Muscle of leg (tissue), 11 donors: ENCODE data around the gene SDF4. TPM values are rescaled to one million over a fixed set of nuclear protein-coding genes. Genes with fewer than 3 reads are reported as not detected.

Experiments used
- DNase-seq: peaks from one replicate; pipeline ENCODE4 v3.0.0; 2013
- H3K27ac ChIP-seq: one replicate; pipeline ENCODE4 v1.5.1; 2013; ENCODE audit warnings: mild to moderate bottlenecking, low read length, control low read depth
- H3K27me3 ChIP-seq: one replicate; pipeline ENCODE4 v1.6.1; 2013; ENCODE audit warnings: low read length; ENCODE audit not compliant: control insufficient read depth, insufficient read depth
- H3K36me3 ChIP-seq: one replicate; pipeline ENCODE4 v1.6.1; 2013; ENCODE audit warnings: low read length; ENCODE audit not compliant: control insufficient read depth, insufficient read depth
- H3K4me1 ChIP-seq: one replicate; pipeline ENCODE4 v1.6.1; 2013; ENCODE audit warnings: low read length; ENCODE audit not compliant: control insufficient read depth, insufficient read depth
- H3K4me3 ChIP-seq: one replicate; pipeline ENCODE4 v1.5.1; 2013; ENCODE audit warnings: low read length, control low read depth
- H3K9me3 ChIP-seq: replicated peaks from 2 replicates; pipeline ENCODE4 v1.6.1; 2013; ENCODE audit warnings: low read depth, low read length; ENCODE audit not compliant: control insufficient read depth
- WGBS: methylation state at CpG from one replicate; pipeline ENCODE4 v1.1.5; 2013; ENCODE audit warnings: missing lambda C conversion rate; ENCODE audit not compliant: insufficient coverage; 5-methylcytosine and 5-hydroxymethylcytosine counted together
- polyA plus RNA-seq, 8 donors: library from polyadenylated mRNA; unstranded; fragments of 120-200 nt; gene quantifications; one replicate each; pipeline versions ENCODE4 v1.2.1 to v1.2.3, GENCODE V29; 2013; ENCODE audit warnings: inconsistent platforms in 1 of 8, low replicate concordance in 1 of 8; ENCODE audit not compliant: insufficient read length in 8 of 8, insufficient read depth in 1 of 8
- total RNA-seq: library from RNA; stranded (reverse); fragments of 120-200 nt; gene quantifications from one replicate; pipeline ENCODE4 v1.2.4, GENCODE V29; 2013

The SDF4 gene
- total and polyA plus RNA-seq, 9 donors = 57.2 to 117 (median 98.6) TPM

DNA sequence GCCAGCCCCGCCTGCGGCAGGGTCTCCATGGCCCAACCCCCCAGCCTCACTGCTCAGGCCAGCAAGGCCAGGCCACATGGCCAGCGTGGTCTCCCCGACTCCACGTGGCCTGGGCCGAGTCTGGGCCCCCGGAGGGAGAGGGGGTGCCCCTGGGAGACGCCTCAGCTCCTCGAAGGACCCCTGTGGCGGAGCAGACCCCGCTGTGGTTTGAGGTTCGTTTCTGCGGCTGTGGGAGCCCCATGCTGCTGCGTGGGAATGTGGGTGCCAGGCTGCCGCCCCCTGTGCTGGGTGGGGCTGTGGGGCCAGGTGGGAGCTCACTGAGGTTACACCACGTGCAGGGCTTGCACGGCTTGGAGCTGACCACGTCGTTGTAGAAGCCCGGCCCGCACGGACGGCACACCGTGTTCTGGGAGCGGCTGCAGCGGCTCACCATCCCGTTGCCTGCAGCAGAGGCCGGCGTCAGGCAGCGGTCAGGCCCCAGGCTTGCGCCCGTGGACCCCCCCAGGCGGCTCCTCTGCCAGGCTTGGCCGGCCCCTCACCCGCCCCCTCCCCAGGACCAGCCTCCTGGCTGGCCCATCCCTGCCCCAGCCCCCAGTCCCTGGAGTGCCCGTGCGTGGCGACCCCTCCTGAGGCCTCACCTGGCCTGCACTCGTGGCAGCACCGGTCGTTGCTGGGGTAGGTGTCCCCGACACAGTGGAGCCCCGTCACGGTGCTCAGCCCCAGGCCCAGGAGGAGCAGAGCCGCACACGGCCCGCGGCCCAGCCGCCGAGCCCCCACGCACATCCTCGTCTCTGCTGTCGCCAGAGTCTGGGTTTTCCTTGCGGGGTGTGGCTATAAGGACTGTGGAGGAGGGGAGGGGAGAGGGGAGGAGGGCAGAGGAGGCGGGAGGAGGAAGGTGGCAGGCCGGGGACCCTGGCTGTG, 18.2 kb downstream of the SDF4 start, which contains the start of gene TNFRSF4:
Gene TNFRSF4, minus strand, starts transcription at position 809 of the 921 bp plus-strand sequence. Its CDS starts 26 bp downstream, at position 783.
- Histone ChIP-seq H3K36me3 (peaks cover 31% of the 10 kb centered on the region), H3K4me1 (peaks cover 45% of the 10 kb centered on the region), H3K9me3 (no peaks in the 10 kb centered on the region), H3K4me3 (no peak within 1 kb of the TSS), H3K27me3 (no peaks in the 10 kb centered on the region), H3K27ac (peak within 1 kb of the TSS; percentile 15)
- 52% methylated on average over 44 of the region's 56 CpGs for WGBS
- DNase-seq = no peak

DNA sequence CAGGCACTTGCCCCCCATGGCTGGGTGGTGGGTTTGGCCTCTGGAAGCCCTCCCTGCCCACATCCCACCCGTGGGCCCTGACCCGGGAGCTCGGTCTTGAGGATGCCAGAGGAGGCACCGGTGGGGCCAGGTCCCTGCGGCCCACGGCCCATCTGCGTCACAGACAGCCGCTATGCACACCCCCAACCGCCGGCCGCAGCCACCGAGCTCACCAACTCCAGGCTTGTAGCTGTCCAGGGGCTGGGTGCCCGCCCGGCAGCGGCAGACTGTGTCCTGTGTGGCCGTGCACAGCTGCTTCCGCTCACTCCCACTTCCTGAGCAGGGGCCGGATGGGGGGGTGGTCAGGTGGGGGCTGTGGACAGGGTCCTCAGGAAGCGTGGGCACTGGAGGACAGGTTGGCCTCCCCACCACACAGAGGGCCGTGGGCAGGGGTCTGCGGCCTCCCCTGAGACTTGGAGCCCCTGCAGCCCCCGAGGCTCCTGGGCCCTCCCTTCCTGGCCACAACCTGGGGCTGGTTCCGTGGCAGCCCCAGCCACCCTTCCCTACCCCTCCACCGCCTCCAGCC, 18.9 kb downstream of the SDF4 start:
- Histone ChIP-seq H3K36me3 (peaks cover 23% of the 10 kb centered on the region), H3K4me3 (no peak overlapping the region), H3K4me1 (peaks cover 51% of the 10 kb centered on the region), H3K27ac (peak overlapping the region; percentile 35), H3K9me3 (no peaks in the 10 kb centered on the region), H3K27me3 (no peaks in the 10 kb centered on the region)
- 38% methylated on average over 12 of the region's 24 CpGs for WGBS
- DNase-seq = peak; percentile 49

- Histone ChIP-seq H3K4me3 (no peak overlapping the region), H3K36me3 (peaks cover 16% of the 10 kb centered on the region), H3K4me1 (peaks cover 59% of the 10 kb centered on the region), H3K27me3 (peaks cover 3% of the 10 kb centered on the region), H3K9me3 (no peaks in the 10 kb centered on the region), H3K27ac (no peak overlapping the region)
- WGBS = 79% methylated on average over 24 of the region's 28 CpGs
- no peak for DNase-seq
These were observed 20.0 kb downstream of the SDF4 start for GRCh38 chr1:1211541-1212441.

- no peak for DNase-seq
- Histone ChIP-seq H3K27ac (no peak overlapping the region), H3K27me3 (peaks cover 10% of the 10 kb centered on the region), H3K4me1 (peaks cover 66% of the 10 kb centered on the region), H3K36me3 (peaks cover 9% of the 10 kb centered on the region), H3K9me3 (no peaks in the 10 kb centered on the region), H3K4me3 (no peak overlapping the region)
- WGBS = 88% methylated on average over 27 of the region's 31 CpGs
These were observed 20.9 kb downstream of the SDF4 start for GRCh38 chr1:1210726-1211540.

DNA sequence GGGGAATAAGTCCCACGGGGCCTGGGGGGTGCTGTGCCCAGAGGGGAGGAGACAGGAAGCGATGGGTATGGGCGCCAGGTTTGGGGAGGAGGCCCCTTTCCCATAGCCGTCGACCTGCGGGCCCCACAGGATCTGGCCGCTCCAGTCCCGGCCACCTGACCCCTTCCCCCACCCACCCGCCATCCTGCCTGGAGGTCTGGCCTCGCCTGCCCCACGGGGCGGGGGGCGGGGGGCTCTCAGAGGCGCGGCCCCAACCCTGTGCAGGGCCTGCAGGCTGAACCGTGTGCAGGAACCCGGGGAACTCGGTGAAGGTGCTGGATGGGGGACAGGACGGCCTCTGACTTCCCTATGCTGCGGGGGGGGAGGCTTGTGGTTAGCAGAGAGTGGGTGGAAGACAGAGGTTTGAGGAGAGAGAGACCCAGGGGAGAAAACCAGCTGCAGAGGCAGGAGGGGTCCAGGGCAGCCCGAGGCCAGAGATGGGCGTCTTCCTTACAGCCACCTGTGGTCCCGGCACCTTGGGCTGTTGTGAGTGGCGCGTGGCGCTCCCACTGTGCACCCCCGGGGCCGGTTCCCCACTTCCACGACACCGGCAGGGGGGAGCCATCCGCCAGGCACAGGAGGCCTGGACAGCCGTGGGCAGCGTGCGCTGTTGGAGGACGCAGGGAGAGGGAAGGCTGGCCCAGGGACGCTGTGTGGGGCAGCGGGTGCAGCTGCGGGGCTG, 22.9 kb downstream of the SDF4 start:
- 42% methylated on average over 20 of the region's 38 CpGs for WGBS
- Histone ChIP-seq H3K4me1 (peaks cover 65% of the 10 kb centered on the region), H3K36me3 (no peaks in the 10 kb centered on the region), H3K27me3 (peaks cover 20% of the 10 kb centered on the region), H3K4me3 (no peak overlapping the region), H3K9me3 (no peaks in the 10 kb centered on the region), H3K27ac (peak overlapping the region; percentile 87)
- peak; percentile 50 for DNase-seq

DNA sequence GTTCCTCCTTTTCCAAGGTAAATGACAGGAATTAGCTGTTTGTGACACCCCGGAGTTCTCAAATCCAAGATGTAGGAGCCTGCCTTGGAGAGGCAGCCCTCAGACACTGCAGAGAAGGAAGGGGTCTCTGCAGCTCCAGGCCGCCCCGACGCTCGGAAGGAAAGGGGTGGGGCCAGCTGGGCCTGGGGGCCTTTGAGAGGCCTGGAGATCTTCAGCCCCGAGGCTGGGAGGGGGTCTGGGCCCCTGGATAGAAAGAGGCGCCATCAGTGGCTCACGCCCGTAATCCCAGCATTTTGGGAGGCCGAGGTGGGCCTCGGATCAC, 24.3 kb downstream of the SDF4 start:
- H3K36me3 ChIP-seq = no peaks in the 10 kb centered on the region
- peak overlapping the region; percentile 47 for H3K27ac ChIP-seq
- no peak overlapping the region for H3K4me3 ChIP-seq
- no peak for DNase-seq
- peaks cover 20% of the 10 kb centered on the region for H3K27me3 ChIP-seq
- WGBS = 78% methylated on average over 6 of the region's 11 CpGs
- peaks cover 58% of the 10 kb centered on the region for H3K4me1 ChIP-seq
- H3K9me3 ChIP-seq = no peaks in the 10 kb centered on the region

DNA sequence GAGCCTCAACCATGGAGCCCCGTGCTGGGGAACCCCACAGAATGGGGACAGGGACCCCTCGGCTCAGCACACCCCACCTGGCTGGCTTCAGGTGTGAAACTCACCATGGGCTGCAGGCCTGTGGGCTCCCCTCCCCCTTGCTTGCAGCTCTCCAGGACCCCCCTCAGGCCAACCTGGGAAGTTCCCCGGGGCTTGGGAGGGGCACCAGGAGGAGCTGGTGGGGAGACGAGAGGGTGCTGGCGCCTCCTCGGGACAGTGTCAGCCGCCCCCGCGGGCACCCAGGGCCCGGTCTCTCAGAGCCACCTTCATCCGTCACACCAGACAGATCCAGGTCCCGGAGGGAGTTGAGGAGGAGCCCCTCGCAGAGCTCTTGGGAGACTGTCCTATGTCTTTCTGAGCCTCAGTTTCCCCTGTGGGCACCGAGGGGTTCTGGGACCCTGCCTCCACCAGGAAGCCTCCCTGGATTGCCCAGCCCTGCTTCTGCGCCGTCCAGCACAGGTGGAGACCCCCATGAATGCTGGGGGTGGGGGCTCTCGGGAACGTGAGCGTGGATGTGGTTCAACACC, 24.8 kb downstream of the SDF4 start:
- peaks cover 20% of the 10 kb centered on the region for H3K27me3 ChIP-seq
- no peak overlapping the region for H3K4me3 ChIP-seq
- H3K9me3 ChIP-seq = no peaks in the 10 kb centered on the region
- 64% methylated on average over 2 of the region's 19 CpGs for WGBS
- H3K36me3 ChIP-seq = no peaks in the 10 kb centered on the region
- DNase-seq = no peak
- H3K4me1 ChIP-seq = peaks cover 54% of the 10 kb centered on the region
- H3K27ac ChIP-seq = no peak overlapping the region

DNA sequence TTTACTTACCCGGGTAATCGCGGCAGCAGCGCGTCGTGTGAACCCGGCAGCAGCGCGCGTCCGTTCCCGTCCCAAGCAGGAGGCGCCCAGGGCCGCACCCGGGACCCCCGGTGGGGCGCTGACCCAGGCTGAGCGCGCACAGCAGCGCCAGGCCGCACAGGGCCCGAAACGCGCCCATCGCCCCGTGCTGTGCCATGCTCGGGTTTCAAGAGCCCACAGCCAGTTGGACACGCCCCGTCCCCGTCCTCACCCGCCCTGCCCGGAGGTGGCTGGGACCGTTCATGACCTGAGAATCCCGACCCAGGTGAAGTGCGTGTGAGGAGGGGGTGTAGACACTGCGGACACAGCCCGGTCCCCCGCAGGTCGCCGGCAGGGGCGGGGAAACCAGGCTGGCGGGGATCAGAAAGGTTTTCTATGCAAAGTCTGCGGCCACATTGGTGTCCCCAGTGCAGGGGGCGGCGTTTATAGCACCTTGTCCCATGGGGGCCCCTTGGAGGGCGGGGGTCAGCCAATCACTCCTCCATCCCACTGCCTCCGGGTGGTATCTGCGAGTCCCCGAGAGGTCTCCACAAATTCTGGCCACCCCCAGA, 25.3 kb downstream of the SDF4 start, which contains the start of gene TNFRSF18:
Gene TNFRSF18, minus strand, starts transcription at position 217 of the 590 bp plus-strand sequence. Its CDS starts 21 bp downstream, at position 196.
- H3K27me3 ChIP-seq = peaks cover 20% of the 10 kb centered on the region

More for the DNA sequence above, 25.3 kb downstream of the SDF4 start, which contains the start of gene TNFRSF18:
- 10% methylated on average over 47 of the region's 49 CpGs for WGBS
- peak within 1 kb of the TSS; percentile 19 for H3K4me3 ChIP-seq
- DNase-seq = no peak
- no peaks in the 10 kb centered on the region for H3K36me3 ChIP-seq
- no peaks in the 10 kb centered on the region for H3K9me3 ChIP-seq
- peaks cover 48% of the 10 kb centered on the region for H3K4me1 ChIP-seq
- H3K27ac ChIP-seq = no peak within 1 kb of the TSS
